Mesendoderm (in vitro differentiated cells): Measurements from ENCODE around the gene MS4A4E. TPM values are rescaled to one million over a fixed set of nuclear protein-coding genes. Genes with fewer than 3 reads are reported as not detected.

Source experiments
- small RNA-seq: library from polyadenylated mRNA; stranded (forward); fragments of <200 nt; extraction: miRNeasy Mini kit (QIAGEN cat#:217004); gene quantifications from one replicate; pipeline ENCODE3, GENCODE V24; 2013; ENCODE audit not compliant: insufficient read depth

Gene MS4A4E

Small RNAs within 50 kb of the gene (small RNA-seq; reads per million reads assigned to genes)
- not detected for gene MIR6503
